K562 (cell line): Measurements from ENCODE around the gene HSD11B1. TPM values are rescaled to one million over a fixed set of nuclear protein-coding genes. Genes with fewer than 3 reads are reported as not detected.
A peak's percentile ranks its signal among the peaks of the same experiment; 100 is the strongest.

ENCODE experiments used
- ASH1L ChIP-seq: fragments of 450-650 bp; IDR thresholded peaks from 2 replicates; pipeline ENCODE4 v1.6.1; 2018; ENCODE audit warnings: borderline replicate concordance, mild to moderate bottlenecking, low read depth; ENCODE audit not compliant: partially characterized antibody
- ATF7 ChIP-seq: fragments of 450-650 bp; IDR thresholded peaks from 2 replicates; pipeline ENCODE4 v1.7.1; 2014; ENCODE audit warnings: mild to moderate bottlenecking, moderate library complexity
- FOXA3 ChIP-seq, 2 experiments: fragments of 450-650 bp in 1 of 2; sonication (generic) in 1 of 2; formaldehyde crosslinking; IDR thresholded peaks in 1 of 2; conservative IDR thresholded peaks in 1 of 2; 2 replicates each; pipeline versions ENCODE4 v1.4.0 to v1.8.0; 2020 to 2022; ENCODE audit warnings: mild to moderate bottlenecking in 2 of 2, missing genetic modification reagents in 1 of 2
- GABPB1 ChIP-seq: sonication (generic); formaldehyde crosslinking; IDR thresholded peaks from 2 replicates; pipeline ENCODE4 v1.8.0; 2022; ENCODE audit warnings: mild to moderate bottlenecking, missing genetic modification reagents
- HOXB6 ChIP-seq: fragments of 250-450 bp; sonication (Bioruptor Pico); IDR thresholded peaks from 2 replicates; pipeline ENCODE4 v1.5.1; 2022; ENCODE audit warnings: mild to moderate bottlenecking, borderline replicate concordance
- KLF16 ChIP-seq: IDR thresholded peaks from 2 replicates; pipeline ENCODE4 v1.6.1; 2016; ENCODE audit warnings: antibody characterized with exemption
- NR2C2 ChIP-seq, 2 experiments: fragments of 200-800 bp in 1 of 2; sonication (Bioruptor generic) in 1 of 2; sonication (generic) in 1 of 2; formaldehyde crosslinking in 1 of 2; IDR thresholded peaks; 2 replicates each; pipeline versions ENCODE4 v1.6.1 to v1.8.0; 2016 to 2022; ENCODE audit warnings: mild to moderate bottlenecking in 1 of 2, missing compliant biosample characterization in 1 of 2, missing genetic modification characterization in 1 of 2, missing genetic modification reagents in 1 of 2
- NR2F6 ChIP-seq: fragments of 450-650 bp; formaldehyde crosslinking; IDR thresholded peaks from 2 replicates; pipeline ENCODE4 v1.4.0; 2020; ENCODE audit warnings: mild to moderate bottlenecking
- POLR3G ChIP-seq: IDR thresholded peaks from 2 replicates; pipeline ENCODE4 v1.6.1; 2011; ENCODE audit not compliant: insufficient read length, insufficient replicate concordance; ENCODE audit errors: extremely low read depth
- SETDB1 ChIP-seq: IDR thresholded peaks from one replicate; pipeline ENCODE4 v1.6.1; 2012; ENCODE audit warnings: low read length, control low read depth, inconsistent platforms
- SLC30A9 ChIP-seq: fragments of 250-450 bp; sonication (Bioruptor Pico); IDR thresholded peaks from 2 replicates; pipeline ENCODE4 v1.8.0; 2022; ENCODE audit warnings: mild to moderate bottlenecking, moderate library complexity
- SNRNP70 ChIP-seq: fragments of 200-400 bp; formaldehyde crosslinking; optimal IDR thresholded peaks from 2 replicates; pipeline ENCODE3; 2017; ENCODE audit warnings: low read depth, low read length
- TAF9B ChIP-seq: fragments of 450-650 bp; IDR thresholded peaks from 2 replicates; pipeline ENCODE4 v1.6.1; 2018; ENCODE audit warnings: mild to moderate bottlenecking; ENCODE audit not compliant: partially characterized antibody
- ZBTB7A ChIP-seq: IDR thresholded peaks from 2 replicates; pipeline ENCODE4 v1.6.1; 2011; ENCODE audit warnings: low read depth, mild to moderate bottlenecking, low read length, moderate library complexity, borderline replicate concordance; ENCODE audit not compliant: control insufficient read depth
- ZFP36 ChIP-seq: fragments of 150-350 bp; IDR thresholded peaks from 2 replicates; pipeline ENCODE4 v1.6.1; 2018; ENCODE audit warnings: low read length, low read depth; ENCODE audit not compliant: partially characterized antibody
- ZNF140 ChIP-seq: fragments of 250-450 bp; sonication (Bioruptor Pico); IDR thresholded peaks from 2 replicates; pipeline ENCODE4 v1.8.0; 2021; ENCODE audit warnings: moderate library complexity, mild to moderate bottlenecking, inconsistent platforms
- ZNF445 ChIP-seq: fragments of 250-450 bp; sonication (Bioruptor Pico); IDR thresholded peaks from 2 replicates; pipeline ENCODE4 v1.4.0; 2020; ENCODE audit warnings: low read depth, mild to moderate bottlenecking, moderate library complexity
- polyA plus RNA-seq, 8 experiments: library from polyadenylated mRNA; depleted of rRNA in 4 of 8; stranded (reverse) in 5 of 8; unstranded in 3 of 8; fragments of >200 nt; fragmentation: Nextera tagmentation in 2 of 8; fragmentation: Illumina TruSeq in 1 of 8; extraction: Ambion mirVana in 2 of 8; extraction: Trizol in 1 of 8; gene quantifications; 2 replicates each; pipeline versions ENCODE4 v1.2.1 to v1.2.3, GENCODE V29; 2011 to 2014; ENCODE audit warnings: inconsistent platforms in 1 of 8, missing spikeins in 1 of 8
- total RNA-seq, 7 experiments: library from RNA; depleted of rRNA in 6 of 7; stranded (reverse); fragments of >200 nt in 6 of 7; fragmentation: Illumina TruSeq in 2 of 7; extraction: Trizol in 2 of 7; gene quantifications; 2 replicates each; pipeline versions ENCODE4 v1.2.1 to v1.2.3, GENCODE V29; 2011 to 2021; ENCODE audit warnings: low replicate concordance in 1 of 7
- TF ChIP-seq, protein P1 (sequence below): sonication (generic); formaldehyde crosslinking; IDR thresholded peaks from 2 replicates; pipeline ENCODE4 v1.8.0; 2022; ENCODE audit warnings: mild to moderate bottlenecking, missing genetic modification reagents
- TF ChIP-seq, protein P2 (sequence below): sonication (generic); formaldehyde crosslinking; IDR thresholded peaks from 2 replicates; pipeline ENCODE4 v1.8.1; 2023; ENCODE audit warnings: mild to moderate bottlenecking, missing genetic modification reagents, moderate library complexity
- TF ChIP-seq, protein P3 (sequence below): fragments of 450-650 bp; IDR thresholded peaks from 2 replicates; pipeline ENCODE4 v1.6.1; 2016; ENCODE audit warnings: borderline replicate concordance
- TF ChIP-seq, protein P4 (sequence below): IDR thresholded peaks from 2 replicates; pipeline ENCODE4 v1.6.1; 2014; ENCODE audit warnings: antibody characterized with exemption

The HSD11B1 gene
- total and polyA plus RNA-seq, 9 of the 15 experiments (the other 6 are each of a cell fraction or from before 2014, with no cell fraction given) = 0.04 to 0.16 TPM; not detected in 7

DNA sequence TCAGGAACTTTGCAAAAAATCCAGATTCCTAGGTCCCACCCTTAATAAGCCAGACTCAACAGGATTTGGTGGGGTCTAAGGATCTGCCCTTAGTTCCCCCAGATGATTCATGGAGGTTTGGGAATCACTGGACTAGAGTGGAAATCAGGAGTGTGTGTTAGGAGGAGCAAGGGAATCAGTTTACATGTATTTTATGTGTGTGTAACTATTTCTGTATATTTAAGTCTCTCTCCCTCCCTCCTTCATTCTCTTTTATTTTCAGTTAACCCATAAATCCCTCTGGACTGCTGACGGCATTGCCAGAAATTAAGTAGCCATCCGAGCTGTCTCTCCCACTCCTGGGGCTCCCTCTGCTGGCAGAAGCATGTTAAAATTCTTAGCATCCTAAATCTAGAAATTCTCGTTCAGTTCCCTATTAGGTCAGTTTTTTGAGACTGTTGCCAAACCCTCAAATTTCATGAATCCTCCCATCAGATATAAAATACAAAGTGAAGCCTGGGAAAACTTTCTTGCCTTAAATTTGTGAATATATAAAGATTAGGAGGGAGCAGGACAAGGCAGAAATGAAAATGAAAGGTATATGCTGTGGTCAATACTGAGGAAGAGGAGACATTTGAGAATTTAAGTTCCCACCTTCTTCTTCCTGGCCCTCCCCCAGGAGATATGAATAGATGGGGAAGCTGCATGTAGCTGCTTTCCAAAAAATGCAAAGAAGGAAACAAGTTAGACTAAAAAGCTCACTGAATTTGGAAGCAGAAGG, 11.7 kb upstream of the HSD11B1 start (continued):
- no peak for TF ChIP-seq TAF9B
- no peak for TF ChIP-seq POLR3G
- TF ChIP-seq ATF7 = peak; percentile 64; the same call in 1 of the 2 replicates
- TF ChIP-seq ZBTB7A = no peak
- TF ChIP-seq NR2F6 (CRISPR knock-in tag) = no peak
- TF ChIP-seq GABPB1 (CRISPR knock-in tag) = no peak
- TF ChIP-seq, protein P1, sequence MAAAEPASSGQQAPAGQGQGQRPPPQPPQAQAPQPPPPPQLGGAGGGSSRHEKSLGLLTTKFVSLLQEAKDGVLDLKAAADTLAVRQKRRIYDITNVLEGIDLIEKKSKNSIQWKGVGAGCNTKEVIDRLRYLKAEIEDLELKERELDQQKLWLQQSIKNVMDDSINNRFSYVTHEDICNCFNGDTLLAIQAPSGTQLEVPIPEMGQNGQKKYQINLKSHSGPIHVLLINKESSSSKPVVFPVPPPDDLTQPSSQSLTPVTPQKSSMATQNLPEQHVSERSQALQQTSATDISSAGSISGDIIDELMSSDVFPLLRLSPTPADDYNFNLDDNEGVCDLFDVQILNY (CRISPR knock-in tag) = no peak
- peak in 1 of 2 experiments; percentile 27; a peak in 1 of 4 replicates for TF ChIP-seq FOXA3 (CRISPR knock-in tag; conservative IDR thresholded peaks at IDR 0.05 in 1 of 2, IDR thresholded peaks at IDR 0.05 in 1 of 2)
- no peak for TF ChIP-seq ZNF445 (CRISPR knock-in tag)
- no peak for TF ChIP-seq ZFP36
- no peak for TF ChIP-seq SNRNP70
- TF ChIP-seq, protein P2, sequence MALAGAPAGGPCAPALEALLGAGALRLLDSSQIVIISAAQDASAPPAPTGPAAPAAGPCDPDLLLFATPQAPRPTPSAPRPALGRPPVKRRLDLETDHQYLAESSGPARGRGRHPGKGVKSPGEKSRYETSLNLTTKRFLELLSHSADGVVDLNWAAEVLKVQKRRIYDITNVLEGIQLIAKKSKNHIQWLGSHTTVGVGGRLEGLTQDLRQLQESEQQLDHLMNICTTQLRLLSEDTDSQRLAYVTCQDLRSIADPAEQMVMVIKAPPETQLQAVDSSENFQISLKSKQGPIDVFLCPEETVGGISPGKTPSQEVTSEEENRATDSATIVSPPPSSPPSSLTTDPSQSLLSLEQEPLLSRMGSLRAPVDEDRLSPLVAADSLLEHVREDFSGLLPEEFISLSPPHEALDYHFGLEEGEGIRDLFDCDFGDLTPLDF (CRISPR knock-in tag) = no peak
- TF ChIP-seq, protein P3, sequence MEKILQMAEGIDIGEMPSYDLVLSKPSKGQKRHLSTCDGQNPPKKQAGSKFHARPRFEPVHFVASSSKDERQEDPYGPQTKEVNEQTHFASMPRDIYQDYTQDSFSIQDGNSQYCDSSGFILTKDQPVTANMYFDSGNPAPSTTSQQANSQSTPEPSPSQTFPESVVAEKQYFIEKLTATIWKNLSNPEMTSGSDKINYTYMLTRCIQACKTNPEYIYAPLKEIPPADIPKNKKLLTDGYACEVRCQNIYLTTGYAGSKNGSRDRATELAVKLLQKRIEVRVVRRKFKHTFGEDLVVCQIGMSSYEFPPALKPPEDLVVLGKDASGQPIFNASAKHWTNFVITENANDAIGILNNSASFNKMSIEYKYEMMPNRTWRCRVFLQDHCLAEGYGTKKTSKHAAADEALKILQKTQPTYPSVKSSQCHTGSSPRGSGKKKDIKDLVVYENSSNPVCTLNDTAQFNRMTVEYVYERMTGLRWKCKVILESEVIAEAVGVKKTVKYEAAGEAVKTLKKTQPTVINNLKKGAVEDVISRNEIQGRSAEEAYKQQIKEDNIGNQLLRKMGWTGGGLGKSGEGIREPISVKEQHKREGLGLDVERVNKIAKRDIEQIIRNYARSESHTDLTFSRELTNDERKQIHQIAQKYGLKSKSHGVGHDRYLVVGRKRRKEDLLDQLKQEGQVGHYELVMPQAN = no peak
- no peak for TF ChIP-seq HOXB6
- 0 out of 2 replicates have a peak, but pooled peaks have one; percentile 13 for TF ChIP-seq KLF16
- no peak for TF ChIP-seq ASH1L
- no peak for TF ChIP-seq ZNF140 (CRISPR knock-in tag)
- no peak for TF ChIP-seq NR2C2 (CRISPR knock-in tag; IDR thresholded peaks at IDR 0.05)
- 0 out of 2 replicates have a peak, but pooled peaks have one; percentile 17 for TF ChIP-seq NR2C2 (tag; IDR thresholded peaks at IDR 0.05)
- TF ChIP-seq SETDB1 = no peak
- TF ChIP-seq, protein P4, sequence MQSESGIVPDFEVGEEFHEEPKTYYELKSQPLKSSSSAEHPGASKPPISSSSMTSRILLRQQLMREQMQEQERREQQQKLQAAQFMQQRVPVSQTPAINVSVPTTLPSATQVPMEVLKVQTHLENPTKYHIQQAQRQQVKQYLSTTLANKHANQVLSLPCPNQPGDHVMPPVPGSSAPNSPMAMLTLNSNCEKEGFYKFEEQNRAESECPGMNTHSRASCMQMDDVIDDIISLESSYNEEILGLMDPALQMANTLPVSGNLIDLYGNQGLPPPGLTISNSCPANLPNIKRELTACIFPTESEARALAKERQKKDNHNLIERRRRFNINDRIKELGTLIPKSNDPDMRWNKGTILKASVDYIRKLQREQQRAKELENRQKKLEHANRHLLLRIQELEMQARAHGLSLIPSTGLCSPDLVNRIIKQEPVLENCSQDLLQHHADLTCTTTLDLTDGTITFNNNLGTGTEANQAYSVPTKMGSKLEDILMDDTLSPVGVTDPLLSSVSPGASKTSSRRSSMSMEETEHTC = no peak
- no peak for TF ChIP-seq SLC30A9 (CRISPR knock-in tag)
